GM19193 (cell line): ENCODE data around the gene SAG.

Source experiments
- POLR2A ChIP-seq: IDR thresholded peaks from 4 replicates; pipeline ENCODE4 v1.6.1; 2011; ENCODE audit not compliant: insufficient read depth, insufficient read length; ENCODE audit errors: extremely low read depth

Gene SAG

DNA sequence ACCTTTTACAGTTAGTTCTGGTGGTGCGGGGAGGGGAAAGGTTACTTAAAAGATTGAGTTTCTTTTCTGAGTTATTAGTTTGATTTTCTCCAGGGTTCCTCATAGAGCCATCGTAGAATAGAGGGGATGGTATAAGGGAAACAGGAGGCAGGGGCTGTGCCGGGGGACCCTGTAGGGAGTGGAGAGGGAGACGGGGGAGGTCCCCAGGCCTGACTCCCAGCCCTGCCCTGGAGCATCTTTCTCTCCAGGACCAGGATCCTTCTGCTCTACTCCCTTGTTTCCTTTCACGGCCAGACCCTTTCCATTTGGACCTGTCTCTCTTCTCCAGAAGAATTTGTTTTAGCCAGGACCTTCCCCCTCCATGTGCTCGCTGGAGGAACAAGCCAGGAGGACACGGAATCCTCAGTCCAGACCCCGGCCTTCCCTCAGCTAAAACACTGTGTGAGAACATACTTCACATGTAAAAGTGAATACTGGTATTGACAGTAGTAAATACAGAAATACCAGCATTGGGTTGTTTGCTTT, 82.0 kb downstream of the SAG start:
- no peak for TF ChIP-seq POLR2A

DNA sequence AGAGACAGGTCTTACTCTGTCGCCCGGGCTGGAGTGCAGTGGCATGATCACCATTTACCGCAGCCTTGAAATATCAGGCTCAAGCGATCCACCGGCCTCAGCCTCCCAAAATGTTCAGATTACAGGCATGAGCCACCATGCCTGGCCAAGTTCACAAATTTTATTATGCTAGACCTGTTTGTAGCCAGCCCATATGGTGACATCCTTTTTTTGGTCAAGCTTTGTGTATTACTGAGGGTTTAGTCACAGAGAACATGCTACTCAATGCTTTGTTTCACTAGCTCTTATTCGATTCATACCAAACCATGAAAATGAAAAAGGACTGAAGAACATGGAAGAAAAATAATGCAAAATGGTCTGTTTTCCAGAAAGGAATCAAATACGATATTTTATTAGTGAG, 88.1 kb downstream of the SAG start:
- no peak for TF ChIP-seq POLR2A
